Measurements from ENCODE around the gene RGMA.

RGMA gene

GRCh38 chr15:93017526-93017925 is 71.5 kb downstream of the RGMA start:
- no peak for DNase-seq (ENCODE audit: low read depth)

DNA sequence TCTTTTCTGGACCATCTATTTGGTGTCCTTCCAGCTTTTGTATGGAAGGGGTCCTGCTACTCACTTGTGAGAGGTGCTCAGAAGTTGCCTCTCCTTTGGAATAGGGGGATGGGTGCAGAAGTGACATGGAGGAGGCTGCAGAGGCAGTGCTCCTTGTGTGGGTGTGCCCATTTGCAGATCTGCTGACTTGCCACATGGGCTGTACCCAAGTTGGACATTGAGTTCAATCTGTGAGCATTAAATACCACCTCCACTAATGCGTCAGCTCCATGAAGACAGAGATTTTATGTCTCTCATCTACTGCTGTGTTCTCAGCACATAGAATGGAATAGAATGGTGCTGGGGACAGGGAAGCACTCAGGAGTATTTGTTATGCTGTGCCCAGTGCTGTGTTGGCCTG is 76.2 kb downstream of the RGMA start:
- DNase-seq (ENCODE audit: low read depth): no peak

DNA sequence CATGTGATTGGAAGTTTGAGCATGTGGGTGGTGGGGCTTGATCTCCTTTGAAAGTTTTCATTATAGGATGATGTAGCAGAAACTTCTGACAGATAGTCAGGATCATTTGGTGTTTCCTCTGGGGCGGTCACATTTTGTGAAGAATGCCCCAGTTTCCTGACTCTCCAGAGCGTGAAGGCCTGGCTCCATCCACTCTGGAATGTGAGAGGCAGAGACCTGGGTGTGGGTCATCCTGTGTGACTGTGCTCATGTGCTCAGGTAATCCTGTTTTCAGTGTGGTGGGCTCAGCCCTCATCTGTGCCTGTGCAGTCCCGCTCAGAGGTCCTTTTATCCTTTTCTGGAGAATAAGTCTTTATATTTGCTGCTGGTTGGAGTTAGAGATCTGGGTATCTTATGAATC is 81.0 kb downstream of the RGMA start:
- no peak for DNase-seq (ENCODE audit: low read depth)

DNA sequence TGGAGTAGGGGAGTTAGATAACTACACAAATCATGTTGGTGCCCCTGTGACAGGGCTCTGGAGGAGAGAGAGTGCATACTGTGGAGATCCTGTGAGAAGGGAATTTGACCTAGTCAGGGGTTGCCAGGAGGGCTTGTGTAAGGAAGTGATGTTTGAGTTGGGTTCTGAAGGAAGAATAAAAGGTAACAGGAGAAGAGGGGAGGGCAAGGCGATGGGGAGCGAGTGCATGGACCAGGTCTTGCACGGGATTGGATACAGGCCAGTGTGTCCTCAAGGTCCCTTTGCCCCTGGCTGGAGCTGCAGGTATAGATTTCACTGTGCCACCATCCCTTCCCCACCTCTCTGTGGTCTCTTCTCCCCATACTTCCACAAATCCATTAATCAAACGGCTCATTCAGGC is 83.9 kb downstream of the RGMA start:
- no peak for DNase-seq (ENCODE audit: low read depth)

DNA sequence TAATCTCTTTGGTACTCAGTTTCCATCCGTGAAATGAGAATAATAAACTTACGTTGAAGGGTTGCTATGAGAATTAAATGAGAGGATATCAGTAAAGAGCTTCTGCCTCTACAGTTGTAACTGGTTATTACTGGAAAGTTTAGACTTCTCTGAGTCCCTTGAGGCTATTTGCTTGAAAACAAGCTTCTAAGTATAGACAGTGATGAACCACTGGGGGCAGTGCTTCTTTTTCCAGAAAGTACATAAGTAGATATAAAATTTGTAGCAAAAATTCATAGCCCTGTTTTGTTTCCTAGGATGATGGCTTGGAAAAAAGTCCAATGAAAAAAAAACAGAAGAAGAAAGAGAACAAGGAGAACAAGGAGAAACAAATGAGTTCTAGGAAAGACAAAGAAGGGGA is 87.1 kb downstream of the RGMA start:
- DNase-seq (ENCODE audit: low read depth): no peak

GRCh38 chr15:93001156-93001555 is 87.9 kb downstream of the RGMA start:
- DNase-seq (ENCODE audit: low read depth): no peak

- DNase-seq (ENCODE audit: low read depth): no peak
Measured at GRCh38 chr15:92997821-92998220, 91.2 kb downstream of the RGMA start.

DNA sequence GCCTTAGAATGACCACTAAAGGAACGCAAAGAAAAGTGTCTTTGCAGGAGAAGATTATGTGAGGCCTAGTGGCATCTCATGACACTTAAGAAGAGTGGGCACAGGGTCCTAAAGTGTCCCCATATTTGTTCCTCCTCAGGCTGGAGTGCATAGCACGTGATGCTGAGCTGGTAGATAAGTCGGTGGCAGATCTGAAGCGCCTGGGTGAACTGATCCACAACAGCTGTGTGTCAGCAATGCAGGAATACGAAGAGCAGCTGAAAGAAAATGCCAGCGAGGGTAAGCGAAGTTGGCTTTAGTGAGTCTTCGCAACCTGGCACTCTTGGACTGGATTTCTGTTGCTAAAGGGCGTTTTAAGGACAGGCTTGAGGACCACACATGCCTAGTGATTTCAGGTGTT is 96.3 kb downstream of the RGMA start:
- no peak for DNase-seq (ENCODE audit: low read depth)

- no peak for DNase-seq (ENCODE audit: low read depth)
Measured at GRCh38 chr15:92990031-92990430, 99.0 kb downstream of the RGMA start.

- no peak for DNase-seq (ENCODE audit: low read depth)
Measured at GRCh38 chr15:92989470-92989869, 99.5 kb downstream of the RGMA start.

All from T follicular helper cell (primary cell).